Measurements from ENCODE around the gene PSMG3. TPM values are rescaled to one million over a fixed set of nuclear protein-coding genes. Genes with fewer than 3 reads are reported as not detected.
A peak's percentile ranks its signal among the peaks of the same experiment; 100 is the strongest.

PSMG3 gene
- polyA plus RNA-seq, 2 of the 4 experiments (the other 2 are of a cell fraction): 75.9 to 89.3 TPM

DNA sequence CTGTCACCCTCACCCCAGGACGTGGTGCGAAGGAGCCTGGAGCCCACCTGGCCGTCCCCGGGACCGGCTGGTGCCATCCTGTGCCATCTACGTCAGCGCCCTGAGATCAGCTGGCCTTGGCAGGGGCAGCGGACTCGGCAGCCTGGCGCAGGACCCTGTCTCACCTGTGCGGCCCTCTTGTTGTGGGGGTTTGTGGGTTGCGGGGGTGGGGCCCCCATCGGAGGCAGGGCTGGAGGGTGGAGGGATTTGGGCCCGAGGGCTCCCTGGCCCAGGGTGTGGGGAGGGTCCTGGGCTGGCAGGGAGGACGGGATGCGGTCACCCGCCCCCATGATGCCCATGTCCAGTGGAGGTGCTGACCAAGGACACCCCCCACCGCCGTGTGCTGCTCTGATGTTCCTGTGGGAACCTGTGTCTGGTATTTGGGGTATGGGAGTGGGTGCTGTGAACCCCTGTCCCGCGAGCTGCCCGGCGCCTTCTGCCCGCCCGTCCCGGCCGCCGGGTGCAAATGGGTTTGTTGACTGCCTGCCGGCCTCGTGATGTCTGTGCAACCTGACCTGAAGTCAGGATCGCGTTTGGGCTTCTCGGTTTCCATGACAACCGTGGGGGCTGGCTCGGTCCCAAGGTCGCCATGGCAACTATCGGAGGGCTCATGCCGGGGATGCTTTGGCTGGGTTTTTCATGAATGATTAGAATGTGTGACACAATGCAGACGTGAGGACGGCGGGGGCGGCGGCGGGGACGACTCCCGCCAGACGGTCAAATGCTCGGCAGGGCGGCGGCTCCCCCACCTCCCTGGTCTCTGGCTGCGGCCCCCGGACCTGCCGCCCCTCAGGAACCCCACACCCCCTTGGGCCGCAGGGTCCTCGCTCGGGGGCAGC lies 32.1 kb downstream of the PSMG3 start:
- Histone ChIP-seq H3K27ac (peak overlapping the region; percentile 97 to 98), H3K4me1 (peaks cover 81% of the 10 kb centered on the region), H3K9me3 (no peaks in the 10 kb centered on the region), H3K4me2 (peak overlapping the region; percentile 98), H3K4me3 (peak overlapping the region; percentile 98)
- ATAC-seq: peak; percentile 9 to 10
- ChIA-PET CTCF (interaction anchor here (0.7 to 18.4 kb wide), 7 partner anchors 7 to 63 kb away, joined by 3 to 204 read pairs (median 4); partner anchors contain the start of genes INTS1 and TMEM184A), POLR2A (interaction anchor here (0.8 to 2.4 kb wide), 3 partner anchors 17 to 21 kb away, joined by 3 to 18 read pairs (median 3); partner anchors contain the start of gene TMEM184A)
- no peak for FAIRE-seq
- WGBS (ENCODE audit: missing lambda C conversion rate): 1% methylated on average over 22 of the region's 56 CpGs
- DNase-seq (ENCODE audit: low read depth in 1 of 2, low spot score in 1 of 2): peak; percentile 86 to 93
- TF ChIP-seq ZC3H11A (IDR thresholded peaks at IDR 0.05) (no peak), NR3C1 (IDR thresholded peaks at IDR 0.05) (no peak), SREBF2 (IDR thresholded peaks at IDR 0.05) (no peak), KDM5A (IDR thresholded peaks at IDR 0.05) (no peak), FOSB (CRISPR knock-in tag; IDR thresholded peaks at IDR 0.05) (peak; percentile 79), ZFP36 (IDR thresholded peaks at IDR 0.05; ENCODE audit: borderline replicate concordance, partially characterized antibody) (no peak), CBX8 (IDR thresholded peaks at IDR 0.05) (no peak), TFCP2L1 (CRISPR knock-in tag; IDR thresholded peaks at IDR 0.05) (peak; percentile 55; the same call in 1 of the 2 replicates), RCOR1 (IDR thresholded peaks at IDR 0.05; ENCODE audit: low read depth, low read length) (no peak), NPAS2 (CRISPR knock-in tag; IDR thresholded peaks at IDR 0.05; ENCODE audit: borderline replicate concordance) (no peak), MYC (IDR thresholded peaks at IDR 0.05; ENCODE audit: borderline replicate concordance, low read length) (no peak), CHD4 (IDR thresholded peaks at IDR 0.05; ENCODE audit: borderline replicate concordance) (no peak), HEYL (CRISPR knock-in tag; IDR thresholded peaks at IDR 0.05) (no peak), PHF8 (IDR thresholded peaks at IDR 0.05; ENCODE audit: borderline replicate concordance, low read depth) (no peak), BHLHE40 (IDR thresholded peaks at IDR 0.05; ENCODE audit: low read depth, low read length) (no peak), POLR2AphosphoS2 (conservative IDR thresholded peaks at IDR 0.05; ENCODE audit: low read length) (no peak; the same call in 1 of the 2 replicates), TP53 (CRISPR knock-in tag; IDR thresholded peaks at IDR 0.05) (peak; percentile 81), GATA3 (IDR thresholded peaks at IDR 0.05; ENCODE audit: borderline replicate concordance) (peak; percentile 85), EP300 (IDR thresholded peaks at IDR 0.05) (peak; percentile 26 to 33; a peak in 2 of 5 replicates), HOXA7 (CRISPR knock-in tag; IDR thresholded peaks at IDR 0.05) (no peak; the same call in 1 of the 2 replicates), KDM1A (IDR thresholded peaks at IDR 0.05; ENCODE audit: low read depth) (no peak), NFE2L2 (conservative IDR thresholded peaks at IDR 0.05; ENCODE audit: low read length) (0 out of 2 replicates have a peak, but pooled peaks have one; percentile 2), ESRRA (IDR thresholded peaks at IDR 0.05; ENCODE audit: borderline replicate concordance, low read length) (0 out of 2 replicates have a peak, but pooled peaks have one; percentile 0), RFX5 (IDR thresholded peaks at IDR 0.05) (0 out of 2 replicates have a peak, but pooled peaks have one; percentile 60), HOXB13 (CRISPR knock-in tag; IDR thresholded peaks at IDR 0.05; ENCODE audit: low read depth) (peak; percentile 76), POLR2A (IDR thresholded peaks at IDR 0.05; ENCODE audit: low read length) (peak; percentile 36; the same call in 1 of the 2 replicates), EHMT2 (IDR thresholded peaks at IDR 0.05; ENCODE audit: low read depth) (no peak), ZNF302 (CRISPR knock-in tag; IDR thresholded peaks at IDR 0.05) (no peak), MAFK (IDR thresholded peaks at IDR 0.05; ENCODE audit: partially characterized antibody) (no peak), RARB (CRISPR knock-in tag; IDR thresholded peaks at IDR 0.05) (peak; percentile 23; the same call in 1 of the 2 replicates)
- TF ChIP-seq, protein P1, sequence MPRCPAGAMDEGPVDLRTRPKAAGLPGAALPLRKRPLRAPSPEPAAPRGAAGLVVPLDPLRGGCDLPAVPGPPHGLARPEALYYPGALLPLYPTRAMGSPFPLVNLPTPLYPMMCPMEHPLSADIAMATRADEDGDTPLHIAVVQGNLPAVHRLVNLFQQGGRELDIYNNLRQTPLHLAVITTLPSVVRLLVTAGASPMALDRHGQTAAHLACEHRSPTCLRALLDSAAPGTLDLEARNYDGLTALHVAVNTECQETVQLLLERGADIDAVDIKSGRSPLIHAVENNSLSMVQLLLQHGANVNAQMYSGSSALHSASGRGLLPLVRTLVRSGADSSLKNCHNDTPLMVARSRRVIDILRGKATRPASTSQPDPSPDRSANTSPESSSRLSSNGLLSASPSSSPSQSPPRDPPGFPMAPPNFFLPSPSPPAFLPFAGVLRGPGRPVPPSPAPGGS (IDR thresholded peaks at IDR 0.05): peak; percentile 6; the same call in 1 of the 3 replicates
- TF ChIP-seq, protein P2, sequence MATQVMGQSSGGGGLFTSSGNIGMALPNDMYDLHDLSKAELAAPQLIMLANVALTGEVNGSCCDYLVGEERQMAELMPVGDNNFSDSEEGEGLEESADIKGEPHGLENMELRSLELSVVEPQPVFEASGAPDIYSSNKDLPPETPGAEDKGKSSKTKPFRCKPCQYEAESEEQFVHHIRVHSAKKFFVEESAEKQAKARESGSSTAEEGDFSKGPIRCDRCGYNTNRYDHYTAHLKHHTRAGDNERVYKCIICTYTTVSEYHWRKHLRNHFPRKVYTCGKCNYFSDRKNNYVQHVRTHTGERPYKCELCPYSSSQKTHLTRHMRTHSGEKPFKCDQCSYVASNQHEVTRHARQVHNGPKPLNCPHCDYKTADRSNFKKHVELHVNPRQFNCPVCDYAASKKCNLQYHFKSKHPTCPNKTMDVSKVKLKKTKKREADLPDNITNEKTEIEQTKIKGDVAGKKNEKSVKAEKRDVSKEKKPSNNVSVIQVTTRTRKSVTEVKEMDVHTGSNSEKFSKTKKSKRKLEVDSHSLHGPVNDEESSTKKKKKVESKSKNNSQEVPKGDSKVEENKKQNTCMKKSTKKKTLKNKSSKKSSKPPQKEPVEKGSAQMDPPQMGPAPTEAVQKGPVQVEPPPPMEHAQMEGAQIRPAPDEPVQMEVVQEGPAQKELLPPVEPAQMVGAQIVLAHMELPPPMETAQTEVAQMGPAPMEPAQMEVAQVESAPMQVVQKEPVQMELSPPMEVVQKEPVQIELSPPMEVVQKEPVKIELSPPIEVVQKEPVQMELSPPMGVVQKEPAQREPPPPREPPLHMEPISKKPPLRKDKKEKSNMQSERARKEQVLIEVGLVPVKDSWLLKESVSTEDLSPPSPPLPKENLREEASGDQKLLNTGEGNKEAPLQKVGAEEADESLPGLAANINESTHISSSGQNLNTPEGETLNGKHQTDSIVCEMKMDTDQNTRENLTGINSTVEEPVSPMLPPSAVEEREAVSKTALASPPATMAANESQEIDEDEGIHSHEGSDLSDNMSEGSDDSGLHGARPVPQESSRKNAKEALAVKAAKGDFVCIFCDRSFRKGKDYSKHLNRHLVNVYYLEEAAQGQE (IDR thresholded peaks at IDR 0.05): peak; percentile 26; the same call in 1 of the 2 replicates
- TF ChIP-seq, protein P3, sequence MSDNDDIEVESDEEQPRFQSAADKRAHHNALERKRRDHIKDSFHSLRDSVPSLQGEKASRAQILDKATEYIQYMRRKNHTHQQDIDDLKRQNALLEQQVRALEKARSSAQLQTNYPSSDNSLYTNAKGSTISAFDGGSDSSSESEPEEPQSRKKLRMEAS (IDR thresholded peaks at IDR 0.05): peak; percentile 74; the same call in 1 of the 2 replicates
- TF ChIP-seq, protein P4, sequence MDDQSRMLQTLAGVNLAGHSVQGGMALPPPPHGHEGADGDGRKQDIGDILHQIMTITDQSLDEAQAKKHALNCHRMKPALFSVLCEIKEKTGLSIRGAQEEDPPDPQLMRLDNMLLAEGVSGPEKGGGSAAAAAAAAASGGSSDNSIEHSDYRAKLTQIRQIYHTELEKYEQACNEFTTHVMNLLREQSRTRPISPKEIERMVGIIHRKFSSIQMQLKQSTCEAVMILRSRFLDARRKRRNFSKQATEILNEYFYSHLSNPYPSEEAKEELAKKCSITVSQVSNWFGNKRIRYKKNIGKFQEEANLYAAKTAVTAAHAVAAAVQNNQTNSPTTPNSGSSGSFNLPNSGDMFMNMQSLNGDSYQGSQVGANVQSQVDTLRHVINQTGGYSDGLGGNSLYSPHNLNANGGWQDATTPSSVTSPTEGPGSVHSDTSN (IDR thresholded peaks at IDR 0.05): 0 out of 2 replicates have a peak, but pooled peaks have one; percentile 64
- TF ChIP-seq, protein P5, sequence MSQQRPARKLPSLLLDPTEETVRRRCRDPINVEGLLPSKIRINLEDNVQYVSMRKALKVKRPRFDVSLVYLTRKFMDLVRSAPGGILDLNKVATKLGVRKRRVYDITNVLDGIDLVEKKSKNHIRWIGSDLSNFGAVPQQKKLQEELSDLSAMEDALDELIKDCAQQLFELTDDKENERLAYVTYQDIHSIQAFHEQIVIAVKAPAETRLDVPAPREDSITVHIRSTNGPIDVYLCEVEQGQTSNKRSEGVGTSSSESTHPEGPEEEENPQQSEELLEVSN (IDR thresholded peaks at IDR 0.05; ENCODE audit: borderline replicate concordance, low read depth): 0 out of 2 replicates have a peak, but pooled peaks have one; percentile 20
